ENCODE data around the gene TCN1.

The TCN1 gene

GRCh38 chr11:59810189-59810910 lies 55.9 kb downstream of the TCN1 start, which contains the start of gene MRPL16:
TSS of gene MRPL16 (minus strand) at chr11:59810778. CDS start at chr11:59810658, 120 bp downstream.
- FAIRE-seq (no peak), DNase-seq (ENCODE audit: low spot score) (peak; percentile 88)

- DNase-seq (ENCODE audit: low spot score) (no peak), FAIRE-seq (no peak)
These were observed 59.2 kb downstream of the TCN1 start for GRCh38 chr11:59807047-59807610.

GRCh38 chr11:59804061-59804460 lies 62.2 kb downstream of the TCN1 start:
- no peak for DNase-seq (ENCODE audit: low spot score)
- no peak for FAIRE-seq
